Measurements from ENCODE around the gene CCDC192. TPM values are rescaled to one million over a fixed set of nuclear protein-coding genes. Genes with fewer than 3 reads are reported as not detected.

CCDC192 gene
- not detected for total RNA-seq

- H3K27ac ChIP-seq: no peak within 1 kb of the TSS
- peaks cover 0 to 7% of the 10 kb centered on the region in 2 donors for H3K4me1 ChIP-seq
- H3K36me3 ChIP-seq: no peaks in the 10 kb centered on the region
- intact Hi-C loops (cut with DNase I): no loop called here
- H3K27me3 ChIP-seq: no peaks in the 10 kb centered on the region
- no peak within 1 kb of the TSS for H3K4me3 ChIP-seq
- no peak for DNase-seq (ENCODE audit: low spot score in 2 of 2)
- H3K9me3 ChIP-seq: no peaks in the 10 kb centered on the region
- TF ChIP-seq CTCF (IDR thresholded peaks at IDR 0.05): no peak
These were observed at the start of gene CCDC192 for GRCh38 chr5:127702926-127703561. CCDC192 (plus strand) TSS chr5:127703391; CDS start chr5:127703446, 55 bp downstream.

- DNase-seq (ENCODE audit: low spot score in 2 of 2): no peak
- no peak for TF ChIP-seq CTCF (IDR thresholded peaks at IDR 0.05)
These were observed 46.4 kb upstream of the CCDC192 start for GRCh38 chr5:127656825-127657224.

GRCh38 chr5:127660047-127660733 lies 43.0 kb upstream of the CCDC192 start:
- TF ChIP-seq CTCF (IDR thresholded peaks at IDR 0.05): no peak
- no peak overlapping the region for H3K27ac ChIP-seq
- H3K4me3 ChIP-seq: no peak overlapping the region
- H3K27me3 ChIP-seq: no peaks in the 10 kb centered on the region
- no peaks in the 10 kb centered on the region for H3K4me1 ChIP-seq
- H3K9me3 ChIP-seq: no peaks in the 10 kb centered on the region
- no peaks in the 10 kb centered on the region for H3K36me3 ChIP-seq
- DNase-seq (ENCODE audit: low spot score in 2 of 2): no peak
- intact Hi-C loops (cut with DNase I): no loop called here

More at GRCh38 chr5:127656825-127657224, 46.4 kb upstream of the CCDC192 start:
- no peaks in the 10 kb centered on the region for H3K27me3 ChIP-seq
- H3K4me1 ChIP-seq: no peaks in the 10 kb centered on the region
- H3K4me3 ChIP-seq: no peak overlapping the region
- H3K27ac ChIP-seq: no peak overlapping the region
- H3K36me3 ChIP-seq: no peaks in the 10 kb centered on the region
- intact Hi-C loops (cut with DNase I): no loop called here
- no peaks in the 10 kb centered on the region for H3K9me3 ChIP-seq

- no peak for DNase-seq (ENCODE audit: low spot score in 2 of 2)
- no peak for TF ChIP-seq CTCF (IDR thresholded peaks at IDR 0.05)
- Histone ChIP-seq H3K4me1 (no peaks in the 10 kb centered on the region), H3K36me3 (no peaks in the 10 kb centered on the region), H3K9me3 (no peaks in the 10 kb centered on the region), H3K4me3 (no peak overlapping the region), H3K27ac (no peak overlapping the region), H3K27me3 (no peaks in the 10 kb centered on the region)
- intact Hi-C loops (cut with DNase I): no loop called here
These were observed 39.1 kb upstream of the CCDC192 start for GRCh38 chr5:127664093-127664492.

DNA sequence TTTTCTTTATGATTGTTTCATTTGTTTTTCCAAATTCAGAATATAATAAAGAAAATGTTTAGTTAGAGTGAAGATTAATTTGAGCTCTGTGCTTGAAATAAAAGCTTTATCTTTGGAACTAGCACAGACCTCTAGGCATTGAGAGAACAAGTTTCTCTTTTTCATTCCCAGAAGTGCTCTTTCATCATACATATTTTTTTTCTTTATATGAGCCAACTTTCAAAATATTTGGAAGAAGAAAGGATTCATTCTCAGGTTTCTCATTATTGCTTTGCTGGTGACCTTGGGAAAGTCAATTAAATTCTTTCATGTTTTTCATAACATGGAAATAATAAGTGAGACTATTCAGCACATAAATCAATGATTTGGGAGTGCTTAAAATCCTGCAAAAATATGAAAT lies 37.5 kb upstream of the CCDC192 start:
- no peak overlapping the region for H3K27ac ChIP-seq
- no peaks in the 10 kb centered on the region for H3K27me3 ChIP-seq
- TF ChIP-seq CTCF (IDR thresholded peaks at IDR 0.05): no peak
- no peak overlapping the region for H3K4me3 ChIP-seq
- no peaks in the 10 kb centered on the region for H3K9me3 ChIP-seq
- H3K36me3 ChIP-seq: no peaks in the 10 kb centered on the region
- no peaks in the 10 kb centered on the region for H3K4me1 ChIP-seq
- intact Hi-C loops (cut with DNase I): no loop called here
- DNase-seq (ENCODE audit: low spot score in 2 of 2): no peak

Data from ascending aorta (tissue), 2 donors.